ENCODE results near the gene SPECC1. TPM values are rescaled to one million over a fixed set of nuclear protein-coding genes. Genes with fewer than 3 reads are reported as not detected.

SPECC1 gene
- total and polyA plus RNA-seq, 2 of the 13 experiments (the other 11 are each of a cell fraction or from before 2014, with no cell fraction given): 2.3 to 6.9 TPM

- no peaks in the 10 kb centered on the region for H4K20me1 ChIP-seq (ENCODE audit: insufficient read depth, low read length)
- H3K36me3 ChIP-seq (replicated peaks in 1 of 2; ENCODE audit: control insufficient read depth in 1 of 2, insufficient read depth in 2 of 2, low read length in 2 of 2): no peaks in the 10 kb centered on the region
- no peak overlapping the region for H2AFZ ChIP-seq (ENCODE audit: low read length)
- ATAC-seq (no peak), DNase-seq (ENCODE audit: low spot score) (no peak), FAIRE-seq (no peak)
- no TSS peak for BruUV-seq (replicated peaks)
- in situ Hi-C loops (cut with HindIII; ENCODE audit: extremely low pct_ligation_motif_present, low pct_unique_long_range_greater_than_20kb) (no loop called here), intact Hi-C loops (cut with micrococcal nuclease; ENCODE audit: unreplicated experiment) (no loop called here)
- H3K79me2 ChIP-seq (ENCODE audit: insufficient read depth, low read length): no peaks in the 10 kb centered on the region
- ChIA-PET CTCF (ENCODE audit: low intra/inter-chr PET ratio, low total read pairs) (no interaction called here), POLR2A (no interaction called here)
- H3K9me3 ChIP-seq (ENCODE audit: low read length): no peaks in the 10 kb centered on the region
- H3K27me3 ChIP-seq (ENCODE audit: control insufficient read depth in 1 of 2, insufficient read depth in 2 of 2, low read length in 2 of 2): peaks cover 5 to 37% of the 10 kb centered on the region in 2 experiments; a peak in 4 of 5 replicates
- no peak overlapping the region for H3K4me2 ChIP-seq (ENCODE audit: low read depth, low read length)
- no peaks in the 10 kb centered on the region for H3K4me1 ChIP-seq (ENCODE audit: insufficient read depth, low read length)
- 29% methylated on average over 6 of the region's 8 CpGs for WGBS (ENCODE audit: low lambda C conversion rate)
- H3K4me3 ChIP-seq (replicated peaks in 1 of 3; ENCODE audit: insufficient read depth in 1 of 3, low read depth in 2 of 3, low read length in 3 of 3): no peak overlapping the region
- no peak overlapping the region for H3K9ac ChIP-seq (ENCODE audit: insufficient read depth, low read depth, low read length)
- no peak for TF ChIP-seq GMEB1 (CRISPR knock-in tag; IDR thresholded peaks at IDR 0.05; ENCODE audit: borderline replicate concordance)
- peak; percentile 87 for TF ChIP-seq CREB1 (IDR thresholded peaks at IDR 0.05)
- no peak for TF ChIP-seq CREB1 (CRISPR knock-in tag; IDR thresholded peaks at IDR 0.05)
- no peak for TF ChIP-seq ZNF75D (CRISPR knock-in tag; IDR thresholded peaks at IDR 0.05; ENCODE audit: borderline replicate concordance)
- no peak for TF ChIP-seq ZNF576 (CRISPR knock-in tag; IDR thresholded peaks at IDR 0.05)
- peak; percentile 92 for TF ChIP-seq ATF7 (IDR thresholded peaks at IDR 0.05)
- no peak for TF ChIP-seq ATF7 (CRISPR knock-in tag; IDR thresholded peaks at IDR 0.05)
- H3K27ac ChIP-seq (ENCODE audit: extremely low read length, insufficient read depth, low read length): no peak overlapping the region
Observed at GRCh38 chr17:20096430-20096829, 87.3 kb downstream of the SPECC1 start.

GRCh38 chr17:20097330-20097729 lies 88.2 kb downstream of the SPECC1 start:
- DNase-seq (ENCODE audit: low spot score): no peak
- Histone ChIP-seq H3K27me3 (ENCODE audit: control insufficient read depth in 1 of 2, insufficient read depth in 2 of 2, low read length in 2 of 2) (peaks cover 5 to 37% of the 10 kb centered on the region in 2 experiments; a peak in 4 of 5 replicates), H3K9ac (ENCODE audit: insufficient read depth, low read depth, low read length) (no peak overlapping the region), H3K27ac (ENCODE audit: extremely low read length, insufficient read depth, low read length) (no peak overlapping the region), H3K36me3 (replicated peaks in 1 of 2; ENCODE audit: control insufficient read depth in 1 of 2, insufficient read depth in 2 of 2, low read length in 2 of 2) (no peaks in the 10 kb centered on the region), H3K79me2 (ENCODE audit: insufficient read depth, low read length) (no peaks in the 10 kb centered on the region), H2AFZ (ENCODE audit: low read length) (no peak overlapping the region), H3K4me1 (ENCODE audit: insufficient read depth, low read length) (no peaks in the 10 kb centered on the region), H3K9me3 (ENCODE audit: low read length) (no peaks in the 10 kb centered on the region), H4K20me1 (ENCODE audit: insufficient read depth, low read length) (no peaks in the 10 kb centered on the region), H3K4me2 (ENCODE audit: low read depth, low read length) (no peak overlapping the region), H3K4me3 (replicated peaks in 1 of 3; ENCODE audit: insufficient read depth in 1 of 3, low read depth in 2 of 3, low read length in 3 of 3) (no peak overlapping the region)
- BruUV-seq (replicated peaks): no TSS peak
- CTCF ChIA-PET (ENCODE audit: low intra/inter-chr PET ratio, low total read pairs): no interaction called here
- no peak for FAIRE-seq
- WGBS (ENCODE audit: low lambda C conversion rate): 16% methylated on average over 6 of the region's 6 CpGs
- in situ Hi-C loops (cut with HindIII; ENCODE audit: extremely low pct_ligation_motif_present, low pct_unique_long_range_greater_than_20kb): no loop called here
- intact Hi-C loops (cut with micrococcal nuclease; ENCODE audit: unreplicated experiment): no loop called here
- ATAC-seq: no peak
- POLR2A ChIA-PET: no interaction called here
- TF ChIP-seq MTA1 (CRISPR knock-in tag; IDR thresholded peaks at IDR 0.05; ENCODE audit: borderline replicate concordance): no peak
- TF ChIP-seq RCOR2 (CRISPR knock-in tag; IDR thresholded peaks at IDR 0.05): no peak
- no peak for TF ChIP-seq ZBTB37 (CRISPR knock-in tag; IDR thresholded peaks at IDR 0.05)
- TF ChIP-seq ZFP36L1 (CRISPR knock-in tag; IDR thresholded peaks at IDR 0.05): no peak
- no peak for TF ChIP-seq CAMTA2 (CRISPR knock-in tag; IDR thresholded peaks at IDR 0.05; ENCODE audit: borderline replicate concordance)
- TF ChIP-seq MAFK (conservative IDR thresholded peaks at IDR 0.05 in 1 of 2, IDR thresholded peaks at IDR 0.05 in 1 of 2; ENCODE audit: low read length in 2 of 2): no peak
- no peak for TF ChIP-seq EHMT2 (IDR thresholded peaks at IDR 0.05; ENCODE audit: borderline replicate concordance, low read depth, low read length)
- no peak for TF ChIP-seq ZNF343 (CRISPR knock-in tag; IDR thresholded peaks at IDR 0.05)
- TF ChIP-seq NR2F1 (CRISPR knock-in tag; IDR thresholded peaks at IDR 0.05): no peak
- no peak for TF ChIP-seq SRSF1 (optimal IDR thresholded peaks at IDR 0.05; ENCODE audit: low read depth, low read length)
- TF ChIP-seq ZNF234 (CRISPR knock-in tag; conservative IDR thresholded peaks at IDR 0.05): no peak
